ENCODE measurements around the gene VWA5B1.

- no peak for TF ChIP-seq POLR2A (IDR thresholded peaks at IDR 0.05; ENCODE audit: low read length)
- no peak for TF ChIP-seq GATA1 (IDR thresholded peaks at IDR 0.05; ENCODE audit: low read depth, low read length)
These were observed 43.4 kb downstream of the VWA5B1 start for GRCh38 chr1:20334103-20334502.
